Activated T-cell treated with anti-CD3 and anti-CD28 coated beads, Interleukin-2, amount 50 U/mL, for 4 hours (primary cell): ENCODE data around the gene FBP2. TPM values are rescaled to one million over a fixed set of nuclear protein-coding genes. Genes with fewer than 3 reads are reported as not detected.
A peak's percentile ranks its signal among the peaks of the same experiment; 100 is the strongest.
"Not testable (repeated sequence)": the region's sequence is repeated elsewhere in the genome, so short reads cannot be mapped to it uniquely, and the experiment has no call there.

Experiments
- ATAC-seq, 2 donors: fragments of 200-7000 bp; cut with Tn5 transposase; one replicate each; pipeline ENCODE4 v1.10.0; 2021
- DNase-seq: peaks from one replicate; pipeline ENCODE4 v3.0.0-alpha.2; 2020
- H3K27me3 Mint-ChIP-seq: one replicate; pipeline ENCODE4 v1.8.0; 2021; ENCODE audit warnings: low read depth, mixed read lengths
- H3K36me3 Mint-ChIP-seq: one replicate; pipeline ENCODE4 v1.8.0; 2022; ENCODE audit warnings: mixed read lengths; ENCODE audit not compliant: insufficient read depth
- H3K4me1 Mint-ChIP-seq: one replicate; pipeline ENCODE4 v1.8.0; 2021; ENCODE audit warnings: low read depth, mixed read lengths
- H3K4me3 Mint-ChIP-seq: one replicate; pipeline ENCODE4 v1.8.0; 2021; ENCODE audit warnings: mild to moderate bottlenecking, moderate library complexity, mixed read lengths
- H3K9me3 Mint-ChIP-seq: one replicate; pipeline ENCODE4 v1.8.0; 2021; ENCODE audit warnings: mixed read lengths
- total RNA-seq, 3 donors: library from RNA; stranded (reverse); gene quantifications; one replicate each; pipeline ENCODE4 v1.2.1, GENCODE V29; 2021

Gene FBP2
- total RNA-seq, 3 donors from 2014 or later, result not detected

GRCh38 chr9:94591876-94592275 lies 1.7 kb downstream of the FBP2 start:
- H3K4me3 Mint-ChIP-seq, result no peak overlapping the region
- DNase-seq (no peak), ATAC-seq (no peak)
- H3K27me3 Mint-ChIP-seq, result peaks cover 17% of the 10 kb centered on the region
- H3K36me3 Mint-ChIP-seq, result no peaks in the 10 kb centered on the region
- no peaks in the 10 kb centered on the region for H3K4me1 Mint-ChIP-seq
- H3K9me3 Mint-ChIP-seq, result no peaks in the 10 kb centered on the region

- not testable (repeated sequence) for DNase-seq, H3K4me3 Mint-ChIP-seq, H3K9me3 Mint-ChIP-seq, H3K36me3 Mint-ChIP-seq, H3K4me1 Mint-ChIP-seq, ATAC-seq
- H3K27me3 Mint-ChIP-seq, result peaks cover 16% of the 10 kb centered on the region
Measured at GRCh38 chr9:94591046-94591545, 2.5 kb downstream of the FBP2 start.

- ATAC-seq (no peak), DNase-seq (no peak)
- H3K9me3 Mint-ChIP-seq, result no peaks in the 10 kb centered on the region
- H3K4me1 Mint-ChIP-seq, result peaks cover 17% of the 10 kb centered on the region
- H3K36me3 Mint-ChIP-seq, result no peaks in the 10 kb centered on the region
- no peak overlapping the region for H3K4me3 Mint-ChIP-seq
- peaks cover 13% of the 10 kb centered on the region for H3K27me3 Mint-ChIP-seq
Measured at GRCh38 chr9:94588681-94589080, 4.9 kb downstream of the FBP2 start.

- Mint-ChIP-seq H3K4me1 (peaks cover 17% of the 10 kb centered on the region), H3K27me3 (peaks cover 13% of the 10 kb centered on the region), H3K36me3 (no peaks in the 10 kb centered on the region), H3K9me3 (no peaks in the 10 kb centered on the region), H3K4me3 (no peak overlapping the region)
- ATAC-seq (no peak), DNase-seq (no peak)
Measured at GRCh38 chr9:94586814-94587213, 6.8 kb downstream of the FBP2 start.

GRCh38 chr9:94586316-94586715 lies 7.3 kb downstream of the FBP2 start:
- ATAC-seq, result peak in 1 of 2 donors; percentile 53
- Mint-ChIP-seq H3K36me3 (no peaks in the 10 kb centered on the region), H3K4me3 (no peak overlapping the region)

GRCh38 chr9:94584555-94584954 lies 9.1 kb downstream of the FBP2 start:
- peak in 1 of 2 donors; percentile 62 for ATAC-seq
- Mint-ChIP-seq H3K27me3 (peaks cover 10% of the 10 kb centered on the region), H3K4me3 (no peak overlapping the region), H3K4me1 (peaks cover 17% of the 10 kb centered on the region), H3K9me3 (no peaks in the 10 kb centered on the region), H3K36me3 (no peaks in the 10 kb centered on the region)
- no peak for DNase-seq

More at GRCh38 chr9:94586316-94586715, 7.3 kb downstream of the FBP2 start:
- Mint-ChIP-seq H3K4me1 (peaks cover 17% of the 10 kb centered on the region), H3K9me3 (no peaks in the 10 kb centered on the region), H3K27me3 (peaks cover 13% of the 10 kb centered on the region)
- no peak for DNase-seq

- H3K36me3 Mint-ChIP-seq, result no peaks in the 10 kb centered on the region
- no peaks in the 10 kb centered on the region for H3K9me3 Mint-ChIP-seq
- H3K4me3 Mint-ChIP-seq, result no peak overlapping the region
- H3K4me1 Mint-ChIP-seq, result peaks cover 17% of the 10 kb centered on the region
- ATAC-seq (no peak), DNase-seq (no peak)
- peaks cover 2% of the 10 kb centered on the region for H3K27me3 Mint-ChIP-seq
Measured at GRCh38 chr9:94581728-94582127, 11.9 kb downstream of the FBP2 start.

- DNase-seq (no peak), ATAC-seq (no peak)
- no peaks in the 10 kb centered on the region for H3K9me3 Mint-ChIP-seq
- H3K4me1 Mint-ChIP-seq, result no peaks in the 10 kb centered on the region
- no peaks in the 10 kb centered on the region for H3K36me3 Mint-ChIP-seq
- H3K27me3 Mint-ChIP-seq, result peaks cover 10% of the 10 kb centered on the region
- H3K4me3 Mint-ChIP-seq, result no peak overlapping the region
Measured at GRCh38 chr9:94577571-94577970, 16.1 kb downstream of the FBP2 start.

- DNase-seq (no peak), ATAC-seq (no peak)
- Mint-ChIP-seq H3K4me1 (no peaks in the 10 kb centered on the region), H3K36me3 (no peaks in the 10 kb centered on the region), H3K4me3 (no peak overlapping the region), H3K27me3 (peaks cover 15% of the 10 kb centered on the region), H3K9me3 (no peaks in the 10 kb centered on the region)
Measured at GRCh38 chr9:94577036-94577435, 16.6 kb downstream of the FBP2 start.

- Mint-ChIP-seq H3K27me3 (peaks cover 16% of the 10 kb centered on the region), H3K9me3 (no peaks in the 10 kb centered on the region), H3K36me3 (no peaks in the 10 kb centered on the region), H3K4me3 (no peak overlapping the region), H3K4me1 (no peaks in the 10 kb centered on the region)
- no peak for DNase-seq
- ATAC-seq, result no peak
Measured at GRCh38 chr9:94576131-94576530, 17.5 kb downstream of the FBP2 start.

- H3K27me3 Mint-ChIP-seq, result peaks cover 11% of the 10 kb centered on the region
- ATAC-seq (no peak), DNase-seq (no peak)
- no peaks in the 10 kb centered on the region for H3K36me3 Mint-ChIP-seq
- no peak overlapping the region for H3K4me3 Mint-ChIP-seq
- no peaks in the 10 kb centered on the region for H3K4me1 Mint-ChIP-seq
- H3K9me3 Mint-ChIP-seq, result peaks cover 2% of the 10 kb centered on the region
Measured at GRCh38 chr9:94568972-94569712, 24.5 kb downstream of the FBP2 start.

- Mint-ChIP-seq H3K9me3 (peaks cover 5% of the 10 kb centered on the region), H3K4me3 (no peak overlapping the region), H3K4me1 (no peaks in the 10 kb centered on the region), H3K27me3 (peaks cover 14% of the 10 kb centered on the region), H3K36me3 (no peaks in the 10 kb centered on the region)
- no peak for DNase-seq
- no peak for ATAC-seq
Measured at GRCh38 chr9:94568250-94568889, 25.3 kb downstream of the FBP2 start.

GRCh38 chr9:94567271-94567670 lies 26.4 kb downstream of the FBP2 start:
- H3K36me3 Mint-ChIP-seq, result no peaks in the 10 kb centered on the region
- H3K4me1 Mint-ChIP-seq, result no peaks in the 10 kb centered on the region
- H3K27me3 Mint-ChIP-seq, result peaks cover 15% of the 10 kb centered on the region
- H3K4me3 Mint-ChIP-seq, result no peak overlapping the region
- DNase-seq, result no peak
- ATAC-seq, result no peak
- H3K9me3 Mint-ChIP-seq, result peaks cover 5% of the 10 kb centered on the region

- Mint-ChIP-seq H3K4me3 (no peak overlapping the region), H3K36me3 (no peaks in the 10 kb centered on the region), H3K4me1 (no peaks in the 10 kb centered on the region), H3K27me3 (peaks cover 13% of the 10 kb centered on the region), H3K9me3 (peaks cover 5% of the 10 kb centered on the region)
- ATAC-seq, result no peak
- no peak for DNase-seq
Measured at GRCh38 chr9:94566550-94566949, 27.1 kb downstream of the FBP2 start.

- not testable (repeated sequence) for DNase-seq, H3K4me1 Mint-ChIP-seq, H3K4me3 Mint-ChIP-seq, H3K9me3 Mint-ChIP-seq, H3K36me3 Mint-ChIP-seq, ATAC-seq
- H3K27me3 Mint-ChIP-seq, result peaks cover 15% of the 10 kb centered on the region
Measured at GRCh38 chr9:94564279-94564678, 29.3 kb downstream of the FBP2 start.
